NCI-H2107 (cell line): ENCODE data around the gene FGF8.
"Not testable (repeated sequence)": the region's sequence is repeated elsewhere in the genome, so short reads cannot be mapped to it uniquely, and the experiment has no call there.

Source experiments
- DNase-seq: peaks from one replicate; lab custom pipeline; 2025; lab: John Stamatoyannopoulos, UW

FGF8 gene

GRCh38 chr10:101775273-101776160, at the start of gene FGF8:
TSS of gene FGF8 (minus strand) at chr10:101776114. CDS start at chr10:101775900, 214 bp downstream.
- no peak for DNase-seq

- DNase-seq, result no peak
These were observed 48.8 kb upstream of the FGF8 start for GRCh38 chr10:101824736-101825135.

- DNase-seq, result no peak
These were observed 43.1 kb upstream of the FGF8 start for GRCh38 chr10:101818872-101819633.

GRCh38 chr10:101818119-101818871, 42.4 kb upstream of the FGF8 start, which contains the start of gene OGA:
TSS of gene OGA (minus strand) at chr10:101818444. CDS start at chr10:101818022, 422 bp downstream.
- DNase-seq, result peak; percentile 91

- DNase-seq, result no peak
These were observed 41.6 kb upstream of the FGF8 start for GRCh38 chr10:101817337-101818118.

GRCh38 chr10:101816913-101817336, 41.0 kb upstream of the FGF8 start:
- no peak for DNase-seq

- no peak for DNase-seq
These were observed 40.5 kb upstream of the FGF8 start for GRCh38 chr10:101816376-101816775.

- no peak for DNase-seq
These were observed 38.7 kb upstream of the FGF8 start for GRCh38 chr10:101814466-101815071.

- DNase-seq, result no peak
These were observed 36.7 kb upstream of the FGF8 start for GRCh38 chr10:101812606-101813005.

- DNase-seq, result no peak
These were observed 31.2 kb upstream of the FGF8 start for GRCh38 chr10:101807158-101807557.

- no peak for DNase-seq
These were observed 27.6 kb upstream of the FGF8 start for GRCh38 chr10:101803511-101803910.

- no peak for DNase-seq
These were observed 21.6 kb upstream of the FGF8 start for GRCh38 chr10:101797403-101798059.

GRCh38 chr10:101793526-101793925, 17.6 kb upstream of the FGF8 start:
- no peak for DNase-seq

- DNase-seq, result no peak
These were observed 13.8 kb upstream of the FGF8 start for GRCh38 chr10:101789686-101790085.

GRCh38 chr10:101789231-101789630, 13.3 kb upstream of the FGF8 start:
- DNase-seq, result not testable (repeated sequence)

- no peak for DNase-seq
These were observed 9.9 kb upstream of the FGF8 start for GRCh38 chr10:101785801-101786200.

GRCh38 chr10:101784558-101784957, 8.6 kb upstream of the FGF8 start:
- no peak for DNase-seq

GRCh38 chr10:101783736-101784118, 7.8 kb upstream of the FGF8 start:
- DNase-seq, result no peak

- peak; percentile 40 for DNase-seq
These were observed 7.2 kb upstream of the FGF8 start, which contains the start of gene NPM3 for GRCh38 chr10:101782811-101783735. TSS of gene NPM3 (minus strand) at chr10:101783446. CDS start at chr10:101783390, 56 bp downstream.
